ENCODE data around the gene SPINK1.

The SPINK1 gene

GRCh38 chr5:147803161-147803560, 28.3 kb downstream of the SPINK1 start:
- DNase-seq = peak; percentile 89 to 94

DNA sequence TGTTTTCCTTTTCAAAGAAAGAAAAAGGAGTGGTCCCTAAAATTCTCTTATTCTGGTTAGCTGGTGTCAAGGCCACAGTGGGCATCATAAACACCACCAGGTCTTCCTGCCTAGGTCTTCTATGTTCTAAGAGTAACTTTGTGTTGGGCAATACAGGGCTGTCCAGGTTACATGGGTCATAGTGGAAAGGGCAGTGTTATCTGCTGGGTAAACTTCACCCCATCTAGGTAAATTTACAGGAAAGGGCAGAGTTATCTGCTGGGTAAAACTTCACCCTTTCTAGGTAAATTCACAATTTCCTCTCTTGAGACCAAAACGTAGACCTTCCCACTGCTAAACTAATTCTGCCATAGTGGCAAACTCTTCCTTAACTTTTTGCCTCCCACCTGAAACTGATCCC, 30.0 kb downstream of the SPINK1 start:
- no peak for DNase-seq

DNA sequence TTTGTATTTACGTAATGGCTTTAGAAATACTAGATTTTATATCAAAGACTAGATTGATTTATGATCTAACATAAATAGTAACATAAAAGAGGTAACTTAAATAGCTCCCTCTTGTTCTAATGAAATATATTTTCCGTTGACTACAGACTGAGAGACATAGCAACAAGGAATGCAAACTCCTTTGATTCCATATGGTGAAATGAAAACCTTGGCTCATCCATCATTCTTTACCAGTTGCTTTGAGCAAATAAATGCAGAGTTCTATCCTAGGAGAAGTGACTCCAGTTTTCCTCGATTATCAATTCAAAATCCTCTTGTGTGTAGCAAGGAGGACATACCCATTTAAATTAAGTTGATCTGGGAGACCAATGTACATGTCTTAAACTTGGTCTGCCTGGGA, 31.0 kb downstream of the SPINK1 start:
- DNase-seq = no peak

GRCh38 chr5:147796556-147797308, 34.7 kb downstream of the SPINK1 start:
- no peak for DNase-seq

GRCh38 chr5:147791181-147791580, 40.3 kb downstream of the SPINK1 start:
- DNase-seq = no peak

DNA sequence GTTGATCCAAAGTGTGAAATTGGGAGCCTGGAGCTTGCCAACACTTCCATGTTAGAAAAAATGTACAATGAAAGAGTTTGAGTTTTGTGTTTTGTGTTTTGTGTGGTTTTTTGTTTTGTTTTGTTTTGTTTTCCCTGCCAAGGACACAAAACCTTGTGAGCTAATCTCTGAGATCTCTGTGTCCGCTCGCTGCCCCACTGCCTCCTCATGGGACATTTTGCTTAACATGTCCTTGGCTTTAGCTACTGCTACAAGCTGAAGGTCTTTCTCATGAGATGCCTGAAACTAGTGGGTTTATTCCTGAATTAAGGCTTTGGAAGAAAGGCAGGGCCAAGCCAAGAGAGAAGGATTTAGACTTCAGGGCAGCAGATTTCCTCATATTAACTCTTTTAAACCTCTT, 41.7 kb downstream of the SPINK1 start:
- DNase-seq = no peak

DNA sequence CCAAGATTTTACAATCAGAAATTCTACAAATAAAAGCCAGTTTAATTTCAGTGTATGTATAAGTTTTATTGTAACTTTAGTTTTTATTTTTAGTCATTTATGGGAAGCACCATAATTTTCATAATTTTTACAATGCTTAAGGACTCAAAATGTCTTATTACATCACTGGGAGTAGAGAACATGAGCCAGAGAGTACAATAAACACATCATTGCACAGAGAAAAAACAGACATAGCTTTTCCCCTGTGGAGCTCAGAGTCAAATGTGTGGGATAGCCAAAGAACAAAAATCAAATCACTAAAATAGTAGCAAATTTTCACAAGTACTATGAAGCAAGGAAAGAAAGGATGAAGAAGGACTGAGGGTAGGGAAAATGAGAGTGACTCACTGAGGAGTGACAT, 43.4 kb downstream of the SPINK1 start:
- no peak for DNase-seq

DNA sequence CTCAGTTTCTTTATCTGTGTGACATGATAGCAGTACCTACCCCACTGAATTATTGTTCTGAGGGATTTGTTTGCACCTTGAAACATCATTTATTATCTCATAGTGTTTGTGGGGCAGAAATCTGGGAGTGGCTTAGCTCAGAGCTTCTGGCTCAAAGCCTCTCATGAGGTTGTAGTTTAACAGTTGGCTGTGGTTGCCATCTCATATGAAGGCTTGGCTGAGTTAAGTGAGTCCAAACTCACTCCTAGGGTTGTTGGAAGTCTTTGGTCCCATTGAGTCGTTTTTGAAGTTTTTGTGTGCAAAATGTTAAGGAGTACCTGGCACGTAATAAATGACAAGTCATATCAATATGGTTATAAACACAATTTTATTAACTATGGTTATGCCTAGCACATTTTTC, 45.3 kb downstream of the SPINK1 start:
- no peak for DNase-seq

GRCh38 chr5:147784146-147784987, 47.1 kb downstream of the SPINK1 start:
- DNase-seq = peak; percentile 53 to 70

DNA sequence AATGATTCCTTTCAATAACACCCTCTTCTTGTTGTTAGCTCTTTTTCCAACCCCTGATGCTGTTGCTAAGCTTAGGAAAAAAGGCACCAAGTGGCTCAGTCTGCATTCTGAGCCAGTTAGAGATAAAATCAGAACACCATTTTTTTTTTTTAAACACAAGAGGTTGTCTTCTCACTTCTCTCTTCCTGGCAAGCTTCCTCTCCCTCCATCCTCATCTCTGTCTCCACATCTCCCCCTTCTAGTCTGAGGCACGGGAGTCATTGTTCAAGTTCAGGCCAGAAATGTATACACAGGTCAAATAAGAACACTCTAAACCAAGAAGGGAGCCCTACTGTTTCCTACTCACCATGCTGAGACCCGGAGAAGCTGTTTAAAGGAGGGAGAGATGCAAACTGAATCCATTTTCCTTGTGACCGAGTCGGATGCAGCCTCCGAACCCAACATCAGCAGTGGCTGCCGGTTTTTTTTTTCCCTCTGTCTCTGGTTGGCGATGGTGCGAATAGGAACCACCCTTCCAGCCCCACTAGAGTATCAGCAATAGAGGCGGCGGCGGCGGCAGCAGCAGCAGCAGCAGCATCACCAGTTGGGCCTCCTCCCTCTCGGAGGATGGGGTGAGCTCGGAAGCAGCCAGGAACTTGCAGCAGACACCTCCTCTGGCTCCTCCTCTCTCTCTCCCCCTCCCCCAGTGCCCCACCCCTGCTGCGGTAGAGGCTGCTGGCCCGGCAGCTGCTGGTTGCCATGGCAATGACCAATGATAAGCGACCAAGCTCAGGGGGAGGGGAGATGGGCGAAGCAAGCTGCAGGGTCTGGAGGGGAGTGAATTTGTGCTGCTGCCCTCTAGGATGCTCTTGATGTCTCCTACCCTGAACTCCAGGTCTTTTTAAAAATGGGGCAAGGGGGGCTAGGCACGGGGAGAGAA, 49.1 kb downstream of the SPINK1 start, which contains the start of gene JAKMIP2:
JAKMIP2 (minus strand) TSS at position 619 of the 919 bp plus-strand sequence. CDS start 110,922 bp downstream, outside the sequence.
- peak; percentile 61 to 67 for DNase-seq

- no peak for DNase-seq
Observed at GRCh38 chr5:147780924-147781573, 50.4 kb downstream of the SPINK1 start.

GRCh38 chr5:147779694-147780093, 51.8 kb downstream of the SPINK1 start:
- peak; percentile 29 to 35 for DNase-seq

- no peak for DNase-seq
Observed at GRCh38 chr5:147776989-147777388, 54.5 kb downstream of the SPINK1 start.
